OCI-LY3 (cell line): ENCODE measurements around the gene SPSB3.

Source experiments
- EZH2phosphoT487 ChIP-seq: fragments of 200-600 bp; shearing (Covaris generic); IDR thresholded peaks from 2 replicates; pipeline ENCODE4 v1.6.1; 2018; ENCODE audit warnings: antibody characterized with exemption, mixed run types, low read depth
- TF ChIP-seq, protein P1 (sequence below): fragments of 200-600, 300-600 bp; sonication (generic); IDR thresholded peaks from 2 replicates; pipeline ENCODE4 v1.5.1; 2014; ENCODE audit warnings: antibody characterized with exemption, low read length, low read depth

DNA sequence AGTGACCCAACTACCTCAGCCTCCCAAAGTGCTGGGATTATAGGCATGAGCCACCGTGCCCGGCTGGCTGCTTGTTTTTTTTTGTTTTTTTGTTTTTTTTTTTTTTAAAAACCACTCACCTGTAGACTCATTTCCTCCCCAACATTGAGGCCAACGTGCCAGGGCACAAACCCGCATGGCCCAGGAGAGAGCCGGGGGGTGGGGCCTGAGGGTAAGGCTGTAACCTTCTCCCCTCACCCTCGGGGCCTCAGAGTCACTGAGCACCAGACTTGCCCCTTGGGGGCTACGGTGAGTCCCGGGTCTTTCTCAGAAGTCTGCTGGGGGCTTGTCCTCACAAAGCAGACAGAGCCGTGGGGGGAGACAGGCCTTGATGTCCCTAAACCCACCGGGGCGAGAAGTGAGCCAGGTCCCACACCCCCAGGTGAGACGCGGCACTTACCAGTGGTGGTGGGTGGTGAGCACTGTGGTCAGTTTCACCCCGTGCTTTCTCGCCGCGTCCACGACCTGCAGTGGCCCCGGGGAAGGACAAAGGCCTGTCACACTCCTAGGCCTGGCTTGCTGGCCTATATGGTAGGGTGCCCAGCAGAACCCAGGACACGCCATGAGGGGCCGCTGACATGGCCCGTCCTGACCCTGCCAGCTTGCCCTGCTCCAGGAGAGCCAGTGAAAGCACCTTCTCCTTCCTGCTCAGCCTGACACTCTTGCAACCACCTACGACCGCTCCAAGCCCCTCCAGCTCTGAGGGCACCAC, 39.7 kb upstream of the SPSB3 start:
- TF ChIP-seq, protein P1, sequence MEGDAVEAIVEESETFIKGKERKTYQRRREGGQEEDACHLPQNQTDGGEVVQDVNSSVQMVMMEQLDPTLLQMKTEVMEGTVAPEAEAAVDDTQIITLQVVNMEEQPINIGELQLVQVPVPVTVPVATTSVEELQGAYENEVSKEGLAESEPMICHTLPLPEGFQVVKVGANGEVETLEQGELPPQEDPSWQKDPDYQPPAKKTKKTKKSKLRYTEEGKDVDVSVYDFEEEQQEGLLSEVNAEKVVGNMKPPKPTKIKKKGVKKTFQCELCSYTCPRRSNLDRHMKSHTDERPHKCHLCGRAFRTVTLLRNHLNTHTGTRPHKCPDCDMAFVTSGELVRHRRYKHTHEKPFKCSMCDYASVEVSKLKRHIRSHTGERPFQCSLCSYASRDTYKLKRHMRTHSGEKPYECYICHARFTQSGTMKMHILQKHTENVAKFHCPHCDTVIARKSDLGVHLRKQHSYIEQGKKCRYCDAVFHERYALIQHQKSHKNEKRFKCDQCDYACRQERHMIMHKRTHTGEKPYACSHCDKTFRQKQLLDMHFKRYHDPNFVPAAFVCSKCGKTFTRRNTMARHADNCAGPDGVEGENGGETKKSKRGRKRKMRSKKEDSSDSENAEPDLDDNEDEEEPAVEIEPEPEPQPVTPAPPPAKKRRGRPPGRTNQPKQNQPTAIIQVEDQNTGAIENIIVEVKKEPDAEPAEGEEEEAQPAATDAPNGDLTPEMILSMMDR, result no peak
- no peak for TF ChIP-seq EZH2phosphoT487
